A549 (cell line): ENCODE measurements around the gene OGFRL1. TPM values are rescaled to one million over a fixed set of nuclear protein-coding genes. Genes with fewer than 3 reads are reported as not detected.

ENCODE experiments used
- ATAC-seq, 2 experiments: fragments of 200-7000 bp in 1 of 2; fragments of >200 bp in 1 of 2; cut with Nextera tagmentation in 1 of 2; cut with Tn5 transposase in 1 of 2; 3 replicates each; pipeline versions ENCODE4 v1.8.0 to v1.9.1; 2018 to 2020; ENCODE audit warnings: mild to moderate bottlenecking in 1 of 2, moderate library complexity in 1 of 2
- CTCF ChIA-PET: fragments of 300-600 bp; sonication (Branson Sonifier 250); formaldehyde crosslinking; extraction: SDS; loops from one replicate; lab custom pipeline; 2021; ENCODE audit warnings: antibody characterized with exemption, inconsistent platforms; lab: Yijun Ruan, JAX
- POLR2A ChIA-PET: fragments of 350-600 bp; formaldehyde crosslinking; extraction: SDS; loops from one replicate; lab custom pipeline; 2021; ENCODE audit warnings: antibody characterized with exemption, inconsistent platforms; lab: Yijun Ruan, JAX
- DNase-seq, 2 experiments: peaks; one replicate each; pipeline versions ENCODE4 v3.0.0 to v3.0.0-alpha.2; 2011 to 2016; ENCODE audit warnings: low read depth in 1 of 2, low spot score in 1 of 2
- FAIRE-seq: peaks from 2 replicates; lab custom pipeline; 2011; peaks lifted over from hg19 to GRCh38; lab: Jason Lieb, UNC
- H3K27ac ChIP-seq, 2 experiments: fragments of >200 bp; sonication (Bioruptor Twin); formaldehyde crosslinking; 3 replicates each; pipeline ENCODE4 v1.5.1; 2016 to 2017
- H3K4me1 ChIP-seq: fragments of >200 bp; sonication (Bioruptor Twin); formaldehyde crosslinking; 3 replicates; pipeline ENCODE4 v1.6.1; 2016
- H3K4me2 ChIP-seq: fragments of >200 bp; sonication (Bioruptor Twin); formaldehyde crosslinking; 3 replicates; pipeline ENCODE4 v1.6.1; 2016
- H3K4me3 ChIP-seq: fragments of >200 bp; sonication (Bioruptor Twin); formaldehyde crosslinking; 3 replicates; pipeline ENCODE4 v1.5.1; 2016
- H3K9me3 ChIP-seq: fragments of >200 bp; sonication (Bioruptor Twin); formaldehyde crosslinking; 3 replicates; pipeline ENCODE4 v1.6.1; 2016
- BCL3 ChIP-seq: fragments of >200 bp; sonication (Bioruptor Twin); formaldehyde crosslinking; IDR thresholded peaks from 3 replicates; pipeline ENCODE4 v1.6.1; 2016
- CTCF ChIP-seq: fragments of >200 bp; sonication (Bioruptor Twin); formaldehyde crosslinking; IDR thresholded peaks from 3 replicates; pipeline ENCODE4 v1.5.1; 2016
- EHF ChIP-seq: fragments of 250-450 bp; sonication (Bioruptor Pico); IDR thresholded peaks from 2 replicates; pipeline ENCODE4 v1.5.0; 2020; ENCODE audit warnings: mild to moderate bottlenecking
- EHMT2 ChIP-seq: fragments of 200-600 bp; sonication (generic); IDR thresholded peaks from 2 replicates; pipeline ENCODE4 v1.6.1; 2016; ENCODE audit warnings: antibody characterized with exemption, low read depth, mild to moderate bottlenecking, moderate library complexity
- EP300 ChIP-seq, 2 experiments: fragments of >200 bp; sonication (Bioruptor Twin); formaldehyde crosslinking; IDR thresholded peaks; 2 replicates in 1 of 2; 3 replicates in 1 of 2; pipeline ENCODE4 v1.6.1; 2016 to 2017
- ESRRA ChIP-seq: fragments of 150-350 bp; IDR thresholded peaks from 2 replicates; pipeline ENCODE4 v1.6.1; 2014; ENCODE audit warnings: mild to moderate bottlenecking, low read length, borderline replicate concordance
- FOSL2 ChIP-seq, 2 experiments: fragments of 450-650 bp in 1 of 2; fragments of >200 bp in 1 of 2; sonication (Bioruptor Twin) in 1 of 2; formaldehyde crosslinking; IDR thresholded peaks; 2 replicates each; pipeline versions ENCODE4 v1.5.0 to v1.6.1; 2016 to 2020; ENCODE audit warnings: mild to moderate bottlenecking in 1 of 2, moderate library complexity in 1 of 2
- HDAC2 ChIP-seq: fragments of 200-600 bp; sonication (generic); IDR thresholded peaks from 2 replicates; pipeline ENCODE4 v1.6.1; 2016
- HEYL ChIP-seq: fragments of 250-450 bp; sonication (Bioruptor Pico); IDR thresholded peaks from 2 replicates; pipeline ENCODE4 v1.8.0; 2021; ENCODE audit warnings: mild to moderate bottlenecking, moderate library complexity
- HOXA7 ChIP-seq: fragments of 250-450 bp; sonication (Bioruptor Pico); IDR thresholded peaks from 2 replicates; pipeline ENCODE4 v1.5.0; 2020; ENCODE audit warnings: mild to moderate bottlenecking, moderate library complexity
- KDM5A ChIP-seq: fragments of 200-600 bp; sonication (generic); IDR thresholded peaks from 2 replicates; pipeline ENCODE4 v1.6.1; 2016; ENCODE audit warnings: antibody characterized with exemption, mild to moderate bottlenecking
- MAZ ChIP-seq: fragments of 150-350 bp; IDR thresholded peaks from 2 replicates; pipeline ENCODE4 v1.6.1; 2014; ENCODE audit warnings: antibody characterized with exemption, low read depth, low read length, borderline replicate concordance
- MYC ChIP-seq: IDR thresholded peaks from 2 replicates; pipeline ENCODE4 v1.6.1; 2012; ENCODE audit warnings: mild to moderate bottlenecking, inconsistent platforms, low read length, improper control_type of control experiment, borderline replicate concordance
- NPAS2 ChIP-seq: fragments of 250-450 bp; sonication (Bioruptor Pico); IDR thresholded peaks from 2 replicates; pipeline ENCODE4 v1.8.0; 2022; ENCODE audit warnings: mild to moderate bottlenecking, moderate library complexity, borderline replicate concordance
- POLR2A ChIP-seq: IDR thresholded peaks from 2 replicates; pipeline ENCODE4 v1.6.1; 2012; ENCODE audit warnings: mild to moderate bottlenecking, low read length
- RARB ChIP-seq: fragments of 250-450 bp; sonication (Bioruptor Pico); IDR thresholded peaks from 2 replicates; pipeline ENCODE4 v1.8.0; 2021; ENCODE audit warnings: mild to moderate bottlenecking, moderate library complexity
- RCOR1 ChIP-seq: fragments of 150-350 bp; IDR thresholded peaks from 2 replicates; pipeline ENCODE4 v1.6.1; 2014; ENCODE audit warnings: antibody characterized with exemption, low read length, low read depth
- REST ChIP-seq: fragments of 200-600 bp; sonication (generic); IDR thresholded peaks from 2 replicates; pipeline ENCODE4 v1.6.1; 2016; ENCODE audit warnings: antibody characterized with exemption, mild to moderate bottlenecking, moderate library complexity
- RFX5 ChIP-seq: fragments of 450-650 bp; IDR thresholded peaks from 2 replicates; pipeline ENCODE4 v1.7.1; 2014; ENCODE audit warnings: antibody characterized with exemption, mild to moderate bottlenecking, moderate library complexity
- SREBF2 ChIP-seq: fragments of 450-650 bp; IDR thresholded peaks from 2 replicates; pipeline ENCODE4 v1.6.1; 2014; ENCODE audit warnings: mild to moderate bottlenecking, moderate library complexity
- TP53 ChIP-seq: fragments of 250-450 bp; sonication (Bioruptor Pico); IDR thresholded peaks from 2 replicates; pipeline ENCODE4 v1.5.0; 2021; ENCODE audit warnings: mild to moderate bottlenecking, moderate library complexity
- ZFP36 ChIP-seq: fragments of 450-650 bp; IDR thresholded peaks from 2 replicates; pipeline ENCODE4 v1.6.1; 2014; ENCODE audit warnings: borderline replicate concordance; ENCODE audit not compliant: partially characterized antibody
- ZSCAN20 ChIP-seq: fragments of 250-450 bp; sonication (Bioruptor Pico); IDR thresholded peaks from 2 replicates; pipeline ENCODE4 v1.8.0; 2022; ENCODE audit warnings: mild to moderate bottlenecking, moderate library complexity
- WGBS: methylation state at CpG from one replicate; pipeline ENCODE4 v1.1.6; 2017; ENCODE audit errors: missing lambda C conversion rate; 5-methylcytosine and 5-hydroxymethylcytosine counted together
- polyA plus RNA-seq, 4 experiments: library from polyadenylated mRNA; depleted of rRNA in 3 of 4; stranded (reverse); fragments of >200 nt; fragmentation: RNase III in 1 of 4; extraction: RNeasy Plus Mini Kit Qiagen cat#74134 plus additional on column Dnase treatment in 1 of 4; gene quantifications; 2 replicates in 3 of 4; 3 replicates in 1 of 4; pipeline ENCODE4 v1.2.3, GENCODE V29; 2011 to 2017

Gene OGFRL1
- polyA plus RNA-seq, 2 of the 4 experiments (the other 2 are of a cell fraction), result 8.0 to 15.2 TPM

GRCh38 chr6:71346334-71346694 is 57.7 kb downstream of the OGFRL1 start (continued):
- TF ChIP-seq CTCF (no peak), HDAC2 (no peak), RCOR1 (no peak), EHMT2 (no peak), NPAS2 (CRISPR knock-in tag) (no peak), MAZ (no peak)
- TF ChIP-seq, all 56 proteins: peak for 0

GRCh38 chr6:71347119-71347518 is 58.5 kb downstream of the OGFRL1 start:
- no peak for FAIRE-seq
- Histone ChIP-seq H3K9me3 (no peaks in the 10 kb centered on the region), H3K4me2 (no peak overlapping the region), H3K4me3 (no peak overlapping the region), H3K4me1 (no peaks in the 10 kb centered on the region), H3K27ac (no peak overlapping the region)
- CTCF ChIA-PET, result no interaction called here
- no peak for ATAC-seq
- POLR2A ChIA-PET, result no interaction called here
- DNase-seq, result no peak
- no peak for TF ChIP-seq RARB
- no peak for TF ChIP-seq POLR2A
- no peak for TF ChIP-seq TP53 (CRISPR knock-in tag)
- TF ChIP-seq MYC, result no peak
- no peak for TF ChIP-seq HEYL
- TF ChIP-seq ZSCAN20, result no peak
- TF ChIP-seq KDM5A, result no peak
- TF ChIP-seq RFX5, result no peak
- TF ChIP-seq ESRRA, result no peak
- no peak for TF ChIP-seq HOXA7
- TF ChIP-seq EHF (CRISPR knock-in tag), result no peak
- TF ChIP-seq SREBF2, result no peak
- no peak for TF ChIP-seq BCL3
- no peak for TF ChIP-seq REST
- no peak for TF ChIP-seq FOSL2 (IDR thresholded peaks at IDR 0.05)
- no peak for TF ChIP-seq FOSL2 (CRISPR knock-in tag; IDR thresholded peaks at IDR 0.05)
- no peak for TF ChIP-seq EP300 (IDR thresholded peaks at IDR 0.05)
- no peak for TF ChIP-seq MAZ
- TF ChIP-seq ZFP36, result no peak
- TF ChIP-seq CTCF, result no peak
- TF ChIP-seq, all 56 proteins: peak for 0
- 80% methylated on average over 5 of the region's 5 CpGs for WGBS
